Mucosa of rectum (tissue), 2 donors: ENCODE results near the gene GALP.
A peak's percentile ranks its signal among the peaks of the same experiment; 100 is the strongest.
"Not testable (repeated sequence)": the region's sequence is repeated elsewhere in the genome, so short reads cannot be mapped to it uniquely, and the experiment has no call there.

Experiments
- H3K27ac ChIP-seq, 2 donors: one replicate each; pipeline ENCODE4 v1.7.0; 2013; ENCODE audit warnings: inconsistent platforms in 2 of 2, low read depth in 2 of 2, low read length in 2 of 2
- H3K27me3 ChIP-seq, 2 donors: one replicate each; pipeline ENCODE4 v1.7.0; 2013; ENCODE audit warnings: low read length in 2 of 2; ENCODE audit not compliant: control insufficient read depth in 2 of 2, insufficient read depth in 2 of 2
- H3K36me3 ChIP-seq, 2 donors: one replicate each; pipeline ENCODE4 v1.7.0; 2013; ENCODE audit warnings: low read length in 2 of 2; ENCODE audit not compliant: control insufficient read depth in 2 of 2, insufficient read depth in 2 of 2
- H3K4me1 ChIP-seq, 2 donors: one replicate each; pipeline ENCODE4 v1.7.0; 2013; ENCODE audit warnings: low read length in 2 of 2, mild to moderate bottlenecking in 1 of 2; ENCODE audit not compliant: control insufficient read depth in 2 of 2, insufficient read depth in 2 of 2
- H3K4me3 ChIP-seq, 2 donors: one replicate each; pipeline ENCODE4 v1.7.0; 2013; ENCODE audit warnings: low read length in 2 of 2
- H3K9ac ChIP-seq, 2 donors: one replicate each; pipeline ENCODE4 v1.7.0; 2013; ENCODE audit warnings: low read length in 2 of 2, low read depth in 1 of 2, mild to moderate bottlenecking in 1 of 2
- H3K9me3 ChIP-seq, 2 donors: one replicate each; pipeline ENCODE4 v1.7.0; 2013; ENCODE audit warnings: low read length in 2 of 2; ENCODE audit not compliant: control insufficient read depth in 2 of 2
- donor health status: healthy.
- donor health status: Normal muscosa, but diverticular disease.

Gene GALP

DNA sequence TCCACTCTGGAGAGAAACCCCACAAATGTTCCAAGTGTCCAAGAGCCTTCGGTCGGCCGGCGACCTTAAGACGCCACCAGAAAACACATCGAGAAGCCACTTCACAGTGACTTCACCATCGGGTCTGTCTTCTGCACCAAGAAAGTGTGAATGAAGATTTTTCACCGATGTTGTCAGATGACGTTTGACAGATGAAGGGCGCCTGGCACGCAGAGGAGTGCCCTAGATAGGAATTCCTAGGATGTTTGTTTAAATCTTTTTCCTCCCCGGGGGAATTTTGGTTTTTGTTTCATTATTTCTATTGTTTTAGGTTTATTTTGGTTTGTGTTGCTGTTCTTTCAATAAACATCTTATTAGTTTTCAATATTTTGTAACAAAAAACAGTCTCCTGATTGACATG is 33.3 kb downstream of the GALP start:
- Histone ChIP-seq H3K4me1 (no peaks in the 10 kb centered on the region), H3K9ac (no peak overlapping the region), H3K4me3 (no peak overlapping the region), H3K9me3 (no peaks in the 10 kb centered on the region), H3K27ac (no peak overlapping the region), H3K27me3 (no peaks in the 10 kb centered on the region), H3K36me3 (no peaks in the 10 kb centered on the region)

DNA sequence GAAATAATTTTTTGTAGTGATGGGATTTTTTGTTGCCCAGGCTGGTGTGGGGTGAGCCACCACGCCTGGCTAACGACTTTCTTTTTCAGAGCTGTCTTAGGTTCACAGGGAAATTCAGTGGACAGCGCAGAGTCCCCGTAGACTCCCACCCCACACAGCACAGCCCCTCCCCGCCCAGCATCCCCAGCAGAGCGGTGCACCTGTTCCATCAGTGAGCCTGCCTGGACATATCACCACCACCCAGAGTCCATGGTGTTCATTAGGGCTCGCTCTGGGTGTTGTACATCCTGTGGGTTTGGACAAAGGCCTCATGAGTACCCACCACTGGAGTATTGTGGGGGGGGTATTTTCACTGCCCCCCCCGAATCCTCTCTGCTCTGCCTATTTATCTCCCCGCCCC is 34.2 kb downstream of the GALP start:
- H3K4me3 ChIP-seq, H3K27ac ChIP-seq, H3K9me3 ChIP-seq, H3K36me3 ChIP-seq, H3K9ac ChIP-seq, H3K4me1 ChIP-seq, H3K27me3 ChIP-seq: not testable (repeated sequence)

DNA sequence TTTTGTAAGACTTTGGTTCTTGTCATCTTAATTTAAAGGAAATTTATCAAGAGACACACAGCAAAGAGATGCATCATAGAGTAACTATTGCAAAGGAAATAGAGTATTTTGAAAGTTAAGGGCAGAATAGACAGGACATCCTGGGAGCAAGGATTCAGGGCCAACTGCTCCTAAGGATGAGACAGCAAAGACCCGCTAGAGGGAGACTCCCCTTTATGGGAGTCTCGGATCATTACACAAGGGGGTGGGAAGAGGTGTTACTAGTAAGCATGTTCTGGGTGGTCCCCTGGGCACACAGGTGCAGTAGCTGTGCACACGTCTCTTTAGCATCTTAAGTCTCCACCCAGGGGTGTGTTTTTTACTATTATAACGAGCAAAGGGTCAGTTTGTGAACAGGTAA is 35.9 kb downstream of the GALP start:
- H3K4me3 ChIP-seq: no peak overlapping the region
- H3K27ac ChIP-seq: no peak overlapping the region
- H3K9ac ChIP-seq: no peak overlapping the region
- no peaks in the 10 kb centered on the region for H3K36me3 ChIP-seq
- no peaks in the 10 kb centered on the region for H3K4me1 ChIP-seq
- no peaks in the 10 kb centered on the region for H3K9me3 ChIP-seq
- H3K27me3 ChIP-seq: no peaks in the 10 kb centered on the region

DNA sequence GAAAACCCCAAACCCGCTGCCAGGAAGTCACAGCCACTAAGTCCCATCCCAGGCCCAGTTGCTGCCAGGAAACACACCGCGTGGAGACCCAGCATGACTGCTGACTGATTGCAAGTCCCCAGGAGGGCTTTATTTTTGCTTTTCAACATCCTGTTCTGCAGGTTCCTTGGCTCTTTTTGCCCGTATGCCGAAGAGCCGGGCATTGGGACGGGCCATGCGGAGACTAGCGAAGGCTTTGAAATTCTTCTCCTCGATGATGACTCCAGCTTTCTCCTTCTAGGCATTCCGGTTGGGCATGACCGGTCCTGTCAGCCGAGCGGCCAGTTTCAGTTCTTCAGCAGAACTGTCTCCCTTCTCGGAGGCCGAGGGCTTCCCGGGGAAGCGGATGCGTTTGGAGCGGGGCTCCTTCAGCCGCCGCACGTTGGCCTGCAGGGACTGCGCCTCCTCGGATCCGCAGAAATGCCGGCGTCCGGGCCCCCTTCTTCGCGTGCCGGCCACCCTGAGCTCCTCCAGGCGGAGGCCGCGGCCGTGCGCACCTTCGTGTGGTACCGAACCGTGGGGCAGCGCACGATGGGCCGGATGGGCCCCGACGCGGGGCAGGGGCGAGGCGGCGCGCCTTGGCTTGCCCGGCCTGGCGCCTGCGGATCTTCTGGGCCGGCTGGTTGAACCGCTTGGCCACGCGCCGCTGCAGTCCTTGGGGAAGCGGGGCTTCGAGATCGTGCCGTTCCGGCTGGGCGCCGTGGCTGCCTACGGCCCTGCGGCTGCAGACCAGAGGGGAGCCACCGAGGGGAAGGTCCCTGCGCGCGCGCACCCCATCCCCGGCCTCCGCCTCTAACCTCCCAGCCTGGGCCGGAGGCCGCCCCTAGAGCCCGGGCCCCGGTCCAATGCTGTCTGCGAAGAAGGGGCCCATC is 41.5 kb downstream of the GALP start:
- Histone ChIP-seq H3K36me3 (no peaks in the 10 kb centered on the region), H3K9me3 (no peaks in the 10 kb centered on the region), H3K27me3 (no peaks in the 10 kb centered on the region), H3K4me3 (peak overlapping the region in 1 of 2 donors; percentile 5), H3K9ac (no peak overlapping the region), H3K27ac (no peak overlapping the region), H3K4me1 (no peaks in the 10 kb centered on the region)

DNA sequence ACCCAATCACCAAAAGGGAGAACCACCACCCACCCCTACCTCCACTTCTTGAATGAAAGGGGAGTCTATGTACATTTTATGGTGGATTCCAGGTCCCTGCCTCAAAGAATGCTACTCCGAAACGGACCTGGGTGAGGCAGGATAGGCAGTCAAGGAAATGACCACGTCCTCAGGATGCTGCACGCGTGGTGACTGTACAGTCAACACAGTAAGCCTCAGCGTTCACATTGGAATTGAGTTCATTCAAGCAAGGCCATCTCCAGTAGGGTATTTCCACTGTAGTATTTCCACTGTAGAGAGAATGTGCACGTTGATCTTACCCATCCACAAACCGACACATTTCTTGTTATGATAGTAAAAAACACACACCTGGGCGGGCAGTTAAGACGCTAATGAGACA is 43.2 kb downstream of the GALP start:
- H3K9me3 ChIP-seq: no peaks in the 10 kb centered on the region
- H3K27me3 ChIP-seq: no peaks in the 10 kb centered on the region
- no peaks in the 10 kb centered on the region for H3K36me3 ChIP-seq
- no peak overlapping the region for H3K4me3 ChIP-seq
- no peak overlapping the region for H3K27ac ChIP-seq
- no peaks in the 10 kb centered on the region for H3K4me1 ChIP-seq
- no peak overlapping the region for H3K9ac ChIP-seq

DNA sequence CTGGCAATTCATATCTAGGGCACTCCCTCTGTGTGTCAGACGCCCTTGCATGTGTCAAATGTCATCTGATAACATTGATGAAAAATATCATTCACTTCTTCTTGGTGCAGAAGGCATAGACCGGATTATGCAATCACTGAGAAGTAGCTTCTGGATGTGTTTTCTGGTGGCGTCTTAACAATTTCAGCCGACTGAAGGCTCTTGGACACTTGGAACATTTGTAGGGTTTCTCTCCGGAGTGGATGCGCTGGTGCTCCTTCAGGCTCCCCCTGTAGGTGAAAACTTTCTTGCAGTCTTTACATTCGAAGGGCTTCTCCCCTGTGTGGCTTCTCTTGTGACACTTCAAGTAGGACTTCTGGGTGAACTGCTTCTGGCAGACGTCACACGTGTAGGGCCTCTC is 45.6 kb downstream of the GALP start:
- H3K27ac ChIP-seq, H3K27me3 ChIP-seq, H3K36me3 ChIP-seq, H3K9ac ChIP-seq, H3K4me3 ChIP-seq, H3K9me3 ChIP-seq, H3K4me1 ChIP-seq: not testable (repeated sequence)

DNA sequence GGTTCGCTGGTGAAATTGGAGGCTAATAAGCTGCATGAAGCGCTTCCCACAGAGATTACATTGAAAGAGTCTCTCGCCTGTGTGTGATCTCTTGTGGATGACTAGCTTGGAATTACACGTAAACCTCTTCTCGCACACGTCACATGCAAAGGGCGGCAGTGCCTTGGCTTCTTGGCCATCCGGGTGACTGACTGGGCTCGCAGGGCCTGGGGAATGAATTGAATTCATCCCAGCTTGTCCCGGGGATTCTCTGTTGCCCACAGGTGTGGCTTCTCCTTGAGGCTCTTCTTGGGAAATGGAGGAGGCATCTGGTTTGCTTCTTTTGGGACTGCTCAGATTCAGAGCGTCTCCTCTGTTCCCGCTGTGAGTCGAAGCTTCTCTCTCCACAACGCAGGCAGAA is 46.0 kb downstream of the GALP start:
- Histone ChIP-seq H3K9ac (no peak overlapping the region), H3K4me3 (no peak overlapping the region), H3K27me3 (no peaks in the 10 kb centered on the region), H3K9me3 (no peaks in the 10 kb centered on the region), H3K27ac (no peak overlapping the region), H3K36me3 (no peaks in the 10 kb centered on the region), H3K4me1 (no peaks in the 10 kb centered on the region)

DNA sequence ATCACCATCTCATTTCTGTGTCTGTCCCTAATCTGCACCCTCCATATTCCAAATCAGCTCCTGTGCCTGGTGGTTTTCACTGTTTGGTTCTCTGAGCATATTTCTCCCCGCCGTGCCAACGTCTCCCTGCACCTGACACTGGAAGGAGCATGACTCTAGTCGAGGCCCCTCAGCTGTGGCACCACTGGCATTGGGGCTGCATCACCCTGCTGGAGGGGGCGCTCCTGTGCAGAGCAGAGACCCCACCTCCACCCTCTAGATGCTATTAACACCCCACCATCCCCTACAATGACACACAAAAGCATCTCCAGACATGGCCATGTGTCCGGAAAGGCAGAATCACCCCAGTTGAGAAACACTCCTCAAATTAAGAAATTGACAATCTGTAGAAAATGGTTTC is 47.1 kb downstream of the GALP start:
- H3K36me3 ChIP-seq: no peaks in the 10 kb centered on the region
- no peak overlapping the region for H3K27ac ChIP-seq
- H3K4me1 ChIP-seq: no peaks in the 10 kb centered on the region
- no peak overlapping the region for H3K4me3 ChIP-seq
- H3K9me3 ChIP-seq: no peaks in the 10 kb centered on the region
- H3K9ac ChIP-seq: no peak overlapping the region
- no peaks in the 10 kb centered on the region for H3K27me3 ChIP-seq

DNA sequence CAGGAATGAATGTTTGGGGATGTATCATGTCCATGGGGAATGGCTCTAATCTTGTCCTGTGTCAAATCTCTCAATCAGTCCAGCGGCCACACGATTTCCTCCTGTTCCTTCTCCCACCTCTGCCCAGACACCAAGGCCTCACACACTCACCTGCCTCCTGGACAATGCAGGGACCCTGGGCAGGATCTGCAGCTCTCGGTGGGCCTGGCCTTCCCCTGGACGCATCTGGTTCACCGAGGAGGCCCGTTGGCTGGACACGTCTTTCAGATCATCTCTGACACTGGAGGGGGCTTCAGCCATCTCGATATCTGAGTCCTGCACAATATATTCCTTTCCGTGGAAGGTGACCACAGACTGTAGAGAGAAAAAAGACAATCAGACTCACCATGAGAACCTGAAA is 47.7 kb downstream of the GALP start:
- no peak overlapping the region for H3K4me3 ChIP-seq
- H3K36me3 ChIP-seq: no peaks in the 10 kb centered on the region
- no peak overlapping the region for H3K27ac ChIP-seq
- no peaks in the 10 kb centered on the region for H3K4me1 ChIP-seq
- H3K9me3 ChIP-seq: no peaks in the 10 kb centered on the region
- H3K9ac ChIP-seq: no peak overlapping the region
- H3K27me3 ChIP-seq: no peaks in the 10 kb centered on the region
